Endometrial microvascular endothelial cells (primary cell): ENCODE measurements around the gene SEMA5A. TPM values are rescaled to one million over a fixed set of nuclear protein-coding genes. Genes with fewer than 3 reads are reported as not detected.

Experiments used
- in situ Hi-C: cut with HindIII; loops from 2 replicates; pipeline ENCODE4 v1.10.0; 2017; ENCODE audit warnings: low sequenced_read_pairs, low pct_unique_long_range_greater_than_20kb; ENCODE audit errors: inconsistent ontology term
- total RNA-seq: library from RNA; depleted of rRNA; stranded (reverse); fragments of >200 nt; gene quantifications from one replicate; pipeline ENCODE4 v1.2.3, GENCODE V29; 2015; ENCODE audit errors: inconsistent ontology term

The SEMA5A gene
- total RNA-seq, 1 donor from 2014 or later: 0.37 TPM

DNA sequence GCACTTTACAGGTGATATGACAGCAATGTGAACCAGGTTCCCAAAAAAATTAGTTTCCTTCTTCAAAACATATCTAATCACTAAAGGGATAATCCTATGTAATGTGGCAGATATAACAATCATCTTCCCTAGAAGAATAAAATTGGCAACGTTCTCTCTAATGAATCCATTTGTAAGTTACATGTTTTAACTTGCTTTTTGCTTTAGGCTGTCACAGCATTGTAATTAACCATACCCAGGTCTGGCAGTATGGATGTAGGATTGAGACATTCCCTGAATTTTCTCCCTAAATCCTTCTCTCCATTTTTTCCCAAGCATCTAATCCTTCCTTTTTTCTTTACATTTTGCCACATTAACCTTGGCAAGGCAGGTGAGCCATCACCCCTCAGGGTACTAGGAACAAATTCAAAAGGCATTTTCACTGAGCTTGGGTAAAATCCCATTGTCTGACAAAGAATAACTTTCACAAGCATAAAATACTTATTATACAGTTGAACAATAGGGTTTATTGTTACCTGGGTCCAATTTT lies 548.3 kb downstream of the SEMA5A start:
- in situ Hi-C loops: no loop called here

GRCh38 chr5:8993031-8993430 lies 552.8 kb downstream of the SEMA5A start:
- in situ Hi-C loops: no loop called here

Other genes with a start within 250 kb of the SEMA5A start
- not detected for gene TAS2R1, start 84.3 kb upstream of the SEMA5A start, total RNA-seq